Transverse colon (tissue), 4 donors: ENCODE measurements around the gene DDX54. TPM values are rescaled to one million over a fixed set of nuclear protein-coding genes. Genes with fewer than 3 reads are reported as not detected.

ENCODE experiments used
- DNase-seq: peaks from one replicate; pipeline ENCODE4 v3.0.0-alpha.2; 2019
- H3K27ac ChIP-seq, 4 donors: fragments of 200-600 bp; sonication (generic); 2 replicates each; pipeline ENCODE4 v1.5.1; 2016 to 2018; ENCODE audit warnings: inconsistent platforms in 4 of 4
- H3K27me3 ChIP-seq: fragments of 200-600 bp; sonication (generic); 2 replicates; pipeline ENCODE4 v1.5.1; 2017; ENCODE audit warnings: inconsistent platforms
- H3K36me3 ChIP-seq, 4 donors: fragments of 200-600 bp; sonication (generic); 2 replicates each; pipeline ENCODE4 v1.5.1; 2017 to 2019; ENCODE audit warnings: inconsistent platforms in 4 of 4
- H3K4me1 ChIP-seq, 4 donors: fragments of 200-600 bp; sonication (generic); 2 replicates each; pipeline ENCODE4 v1.5.1; 2017 to 2020; ENCODE audit warnings: inconsistent platforms in 4 of 4
- H3K4me3 ChIP-seq, 4 donors: fragments of 200-600 bp; sonication (generic); 1 replicate in 1 of 4; 2 replicates in 3 of 4; pipeline versions ENCODE4 v1.5.1 to v1.6.1; 2017 to 2019; ENCODE audit warnings: inconsistent platforms in 4 of 4
- H3K9me3 ChIP-seq, 2 donors: fragments of 200-600 bp; sonication (generic); 2 replicates each; pipeline ENCODE4 v1.5.1; 2017 to 2019; ENCODE audit warnings: inconsistent platforms in 2 of 2
- EP300 ChIP-seq: sonication (generic); formaldehyde crosslinking; IDR thresholded peaks from one replicate; pipeline ENCODE4 v1.6.1; 2017; ENCODE audit warnings: antibody characterized with exemption, low read depth
- POLR2A ChIP-seq: fragments of 450-650 bp; IDR thresholded peaks from one replicate; pipeline ENCODE4 v1.6.1; 2016; ENCODE audit warnings: antibody characterized with exemption, mild to moderate bottlenecking, moderate library complexity
- POLR2AphosphoS5 ChIP-seq, 3 donors: sonication (generic); formaldehyde crosslinking; IDR thresholded peaks; one replicate each; pipeline ENCODE4 v1.6.1; 2016; ENCODE audit warnings: antibody characterized with exemption in 3 of 3
- WGBS, 2 donors: methylation state at CpG; one replicate each; pipeline ENCODE4 v1.1.5; 2018; ENCODE audit warnings: low coverage in 1 of 2; 5-methylcytosine and 5-hydroxymethylcytosine counted together
- in situ Hi-C, 4 donors: fragments of 200-750 bp; cut with MboI; loops; one replicate each; pipeline versions ENCODE4 v1.15.0 to v1.15.1; 2017; ENCODE audit warnings: low sequenced_read_pairs in 3 of 4, low pct_ligation_motif_present in 1 of 4, low pct_unique_long_range_greater_than_20kb in 1 of 4
- intact Hi-C: fragments of 100-400 bp; cut with DNase I; formaldehyde crosslinking; loops from one replicate; pipeline ENCODE4 v1.15.1; 2023; ENCODE audit warnings: low total_unique reads
- total RNA-seq, 4 donors: library from RNA; depleted of rRNA; stranded (reverse); fragments of >200 nt; gene quantifications; one replicate each; pipeline ENCODE4 v1.1.0, GENCODE V29; 2016
- TF ChIP-seq, protein P1 (sequence below), 5 experiments: fragments of 200-600 bp in 3 of 5; fragments of 450-650 bp in 2 of 5; sonication (generic) in 3 of 5; IDR thresholded peaks; 1 replicate in 2 of 5; 2 replicates in 3 of 5; pipeline ENCODE4 v1.5.1; 2016 to 2017; ENCODE audit warnings: antibody characterized with exemption in 5 of 5, inconsistent platforms in 3 of 5, mild to moderate bottlenecking in 2 of 5, moderate library complexity in 1 of 5

Gene DDX54
- total RNA-seq, 4 donors from 2014 or later: 60.7 to 96.1 (median 72.8) TPM

GRCh38 chr12:113162102-113163029 lies 22.9 kb downstream of the DDX54 start:
- TF ChIP-seq, protein P1, sequence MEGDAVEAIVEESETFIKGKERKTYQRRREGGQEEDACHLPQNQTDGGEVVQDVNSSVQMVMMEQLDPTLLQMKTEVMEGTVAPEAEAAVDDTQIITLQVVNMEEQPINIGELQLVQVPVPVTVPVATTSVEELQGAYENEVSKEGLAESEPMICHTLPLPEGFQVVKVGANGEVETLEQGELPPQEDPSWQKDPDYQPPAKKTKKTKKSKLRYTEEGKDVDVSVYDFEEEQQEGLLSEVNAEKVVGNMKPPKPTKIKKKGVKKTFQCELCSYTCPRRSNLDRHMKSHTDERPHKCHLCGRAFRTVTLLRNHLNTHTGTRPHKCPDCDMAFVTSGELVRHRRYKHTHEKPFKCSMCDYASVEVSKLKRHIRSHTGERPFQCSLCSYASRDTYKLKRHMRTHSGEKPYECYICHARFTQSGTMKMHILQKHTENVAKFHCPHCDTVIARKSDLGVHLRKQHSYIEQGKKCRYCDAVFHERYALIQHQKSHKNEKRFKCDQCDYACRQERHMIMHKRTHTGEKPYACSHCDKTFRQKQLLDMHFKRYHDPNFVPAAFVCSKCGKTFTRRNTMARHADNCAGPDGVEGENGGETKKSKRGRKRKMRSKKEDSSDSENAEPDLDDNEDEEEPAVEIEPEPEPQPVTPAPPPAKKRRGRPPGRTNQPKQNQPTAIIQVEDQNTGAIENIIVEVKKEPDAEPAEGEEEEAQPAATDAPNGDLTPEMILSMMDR (IDR thresholded peaks at IDR 0.05): no peak
- DNase-seq: no peak
- intact Hi-C loops: loop anchor here (10.0 kb wide), 1 partner anchor 108 kb away; the partner anchor contains the start of gene DTX1
- H3K27me3 ChIP-seq: no peaks in the 10 kb centered on the region
- H3K36me3 ChIP-seq: peaks cover 0 to 44% (median 11%) of the 10 kb centered on the region in 4 donors
- no peaks in the 10 kb centered on the region for H3K4me1 ChIP-seq
- H3K27ac ChIP-seq: no peak overlapping the region
- no peak overlapping the region for H3K4me3 ChIP-seq
- in situ Hi-C loops: no loop called here
- 92% methylated on average over 24 of the region's 25 CpGs; no CpG with 5 or more reads in 1 of the 2 donors for WGBS, 2 donors
- no peaks in the 10 kb centered on the region for H3K9me3 ChIP-seq

DNA sequence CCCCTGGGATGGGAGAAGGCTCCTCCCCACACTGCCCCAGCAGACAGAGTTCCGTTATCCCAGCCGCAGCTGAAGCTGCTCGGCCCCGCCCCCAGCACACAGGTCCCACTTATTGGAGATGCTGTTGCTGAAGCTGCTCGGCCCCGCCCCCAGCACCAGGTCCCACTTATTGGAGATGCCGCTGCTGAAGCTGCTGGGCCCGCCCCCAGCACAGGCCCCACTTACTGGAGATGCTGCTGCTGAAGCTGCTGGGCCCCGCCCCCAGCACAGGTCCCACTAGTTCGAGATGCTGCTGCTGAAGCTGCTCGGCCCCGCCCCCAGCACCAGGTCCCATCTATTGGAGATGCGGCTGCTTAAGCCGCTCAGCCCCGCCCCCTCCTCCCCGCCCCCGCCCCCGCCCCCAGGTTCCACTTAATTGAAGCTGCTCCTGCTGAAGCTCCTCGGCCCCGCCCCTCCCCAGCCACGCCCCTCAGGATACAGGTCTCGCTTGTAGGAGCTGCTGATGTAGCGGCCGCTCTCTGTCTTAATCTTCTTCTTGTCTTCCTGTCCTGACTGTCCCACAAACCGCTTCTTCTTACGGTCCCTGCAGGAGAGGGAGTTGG lies 23.8 kb downstream of the DDX54 start:
- no peaks in the 10 kb centered on the region for H3K4me1 ChIP-seq
- TF ChIP-seq, protein P1 (IDR thresholded peaks at IDR 0.05): no peak
- TF ChIP-seq EP300: no peak
- no peak for TF ChIP-seq POLR2A
- no peak for TF ChIP-seq POLR2AphosphoS5 (IDR thresholded peaks at IDR 0.05)
- H3K4me3 ChIP-seq: no peak overlapping the region
- no peaks in the 10 kb centered on the region for H3K27me3 ChIP-seq
- 70% methylated on average over 24 of the region's 26 CpGs; no CpG with 5 or more reads in 1 of the 2 donors for WGBS, 2 donors
- H3K9me3 ChIP-seq: no peaks in the 10 kb centered on the region
- no peak for DNase-seq
- in situ Hi-C loops: no loop called here
- peaks cover 0 to 39% (median 10%) of the 10 kb centered on the region in 4 donors for H3K36me3 ChIP-seq
- intact Hi-C loops: loop anchor here (10.0 kb wide), 1 partner anchor 107 kb away; the partner anchor contains the start of gene DTX1
- H3K27ac ChIP-seq: no peak overlapping the region

DNA sequence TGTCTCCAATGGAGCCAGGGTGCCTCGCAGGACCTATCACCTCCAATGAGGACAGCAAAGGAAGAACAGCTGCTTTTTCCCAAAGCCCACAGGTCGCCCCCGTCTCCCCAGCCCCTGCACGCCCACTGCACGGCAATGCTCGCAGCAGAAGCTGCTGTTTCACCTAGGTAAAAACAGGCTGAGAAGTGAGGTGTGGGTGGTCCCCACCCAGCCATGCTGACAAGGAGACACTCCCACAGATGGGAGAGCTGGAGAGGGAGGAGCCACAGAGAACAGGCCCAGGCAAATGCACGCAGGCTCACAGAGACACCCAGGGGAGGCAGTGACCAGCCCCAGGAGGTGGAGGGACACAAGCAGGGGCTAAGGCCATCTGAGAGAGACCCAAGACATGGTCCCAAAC lies 25.3 kb downstream of the DDX54 start:
- TF ChIP-seq EP300 (no peak), POLR2AphosphoS5 (IDR thresholded peaks at IDR 0.05) (no peak), POLR2A (no peak)
- TF ChIP-seq, protein P1 (IDR thresholded peaks at IDR 0.05): no peak
- Histone ChIP-seq H3K27me3 (peaks cover 11% of the 10 kb centered on the region), H3K9me3 (no peaks in the 10 kb centered on the region), H3K4me3 (no peak overlapping the region), H3K36me3 (peaks cover 0 to 27% (median 7%) of the 10 kb centered on the region in 4 donors), H3K4me1 (peaks cover 0 to 3% (median 0%) of the 10 kb centered on the region in 4 donors), H3K27ac (no peak overlapping the region)
- 89% methylated on average over 7 of the region's 7 CpGs; no CpG with 5 or more reads in 1 of the 2 donors for whole genome bisulfite sequencing, 2 donors
- intact Hi-C loops: loop anchor here (10.0 kb wide), 1 partner anchor 105 kb away; the partner anchor contains the start of gene DTX1
- DNase-seq: no peak
- in situ Hi-C loops: loop anchor here in 2 of 4 donors (10.0 kb wide), 1 partner anchor 115 kb away; no protein-coding TSS in a partner anchor
